Glutamatergic neuron (in vitro differentiated cells): Measurements from ENCODE around the gene RMDN2. TPM values are rescaled to one million over a fixed set of nuclear protein-coding genes. Genes with fewer than 3 reads are reported as not detected.

Experiments
- DNase-seq: peaks from one replicate; pipeline ENCODE4 v3.0.0; 2022
- H3K27ac Mint-ChIP-seq: one replicate; pipeline ENCODE4 v1.8.0; 2020; ENCODE audit warnings: mild to moderate bottlenecking, mixed read lengths, inconsistent platforms; ENCODE audit not compliant: unreplicated experiment
- H3K27me3 Mint-ChIP-seq: one replicate; pipeline ENCODE4 v1.8.0; 2020; ENCODE audit warnings: mild to moderate bottlenecking, moderate library complexity, mixed read lengths, inconsistent platforms; ENCODE audit not compliant: unreplicated experiment
- H3K36me3 Mint-ChIP-seq: one replicate; pipeline ENCODE4 v1.8.0; 2020; ENCODE audit warnings: mild to moderate bottlenecking, mixed read lengths, inconsistent platforms; ENCODE audit not compliant: unreplicated experiment
- H3K4me1 Mint-ChIP-seq: one replicate; pipeline ENCODE4 v1.8.0; 2020; ENCODE audit warnings: mild to moderate bottlenecking, low read depth, mixed read lengths, inconsistent platforms; ENCODE audit not compliant: unreplicated experiment
- H3K4me3 Mint-ChIP-seq: one replicate; pipeline ENCODE4 v1.8.0; 2020; ENCODE audit warnings: mild to moderate bottlenecking, mixed read lengths, inconsistent platforms; ENCODE audit not compliant: unreplicated experiment
- H3K9me3 Mint-ChIP-seq: one replicate; pipeline ENCODE4 v1.8.0; 2020; ENCODE audit warnings: mild to moderate bottlenecking, moderate library complexity, mixed read lengths, inconsistent platforms; ENCODE audit not compliant: unreplicated experiment
- total RNA-seq: library from RNA; stranded (reverse); fragmentation: NEBNext Ultra II Directional; extraction: Animal tissue kit (Norgen Biotek cat#: 25700); gene quantifications from one replicate; pipeline ENCODE4 v1.2.1, GENCODE V29; 2021; ENCODE audit not compliant: unreplicated experiment
- TF ChIP-seq, protein P1 (sequence below): fragments of 200-600 bp; sonication (generic); IDR thresholded peaks from one replicate; pipeline ENCODE4 v1.5.0; 2021; ENCODE audit not compliant: partially characterized antibody, unreplicated experiment

Gene RMDN2
- total RNA-seq, 1 donor from 2014 or later = 5.5 TPM

DNA sequence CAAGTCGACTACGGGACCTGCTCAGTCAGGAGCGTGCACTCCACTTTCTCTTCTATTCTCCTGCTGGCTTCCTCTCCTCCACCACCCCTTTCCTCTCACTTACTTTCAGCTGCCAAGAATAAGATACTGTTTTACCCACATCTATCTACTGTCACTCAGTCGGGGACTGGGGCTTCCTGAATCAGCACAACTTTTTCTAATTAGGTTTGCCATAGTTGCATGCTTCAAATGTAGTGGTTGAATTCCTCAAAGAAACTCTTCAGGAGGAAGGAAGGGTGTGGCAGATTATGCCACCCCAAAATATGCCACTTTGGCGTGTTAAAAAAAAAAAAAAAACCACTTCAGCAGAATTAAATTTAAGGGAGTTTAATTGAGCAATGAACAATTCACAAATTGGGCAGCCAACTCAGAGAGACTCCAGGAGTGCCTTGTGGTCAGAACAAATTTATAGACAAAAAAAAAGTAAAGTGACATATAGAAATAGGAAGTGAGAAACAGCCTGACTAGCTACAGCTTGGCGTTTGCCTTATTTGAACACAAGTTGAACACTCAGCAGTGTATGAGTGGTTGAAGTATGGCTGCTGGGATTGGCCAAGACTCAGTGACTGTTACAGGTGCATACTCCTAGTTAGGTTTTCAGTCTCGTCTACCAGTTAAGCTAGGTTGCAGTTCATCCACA lies 32.5 kb upstream of the RMDN2 start:
- Mint-ChIP-seq H3K4me1 (peaks cover 2% of the 10 kb centered on the region), H3K27me3 (no peaks in the 10 kb centered on the region), H3K36me3 (no peaks in the 10 kb centered on the region), H3K9me3 (no peaks in the 10 kb centered on the region), H3K27ac (no peak overlapping the region), H3K4me3 (no peak overlapping the region)
- TF ChIP-seq, protein P1, sequence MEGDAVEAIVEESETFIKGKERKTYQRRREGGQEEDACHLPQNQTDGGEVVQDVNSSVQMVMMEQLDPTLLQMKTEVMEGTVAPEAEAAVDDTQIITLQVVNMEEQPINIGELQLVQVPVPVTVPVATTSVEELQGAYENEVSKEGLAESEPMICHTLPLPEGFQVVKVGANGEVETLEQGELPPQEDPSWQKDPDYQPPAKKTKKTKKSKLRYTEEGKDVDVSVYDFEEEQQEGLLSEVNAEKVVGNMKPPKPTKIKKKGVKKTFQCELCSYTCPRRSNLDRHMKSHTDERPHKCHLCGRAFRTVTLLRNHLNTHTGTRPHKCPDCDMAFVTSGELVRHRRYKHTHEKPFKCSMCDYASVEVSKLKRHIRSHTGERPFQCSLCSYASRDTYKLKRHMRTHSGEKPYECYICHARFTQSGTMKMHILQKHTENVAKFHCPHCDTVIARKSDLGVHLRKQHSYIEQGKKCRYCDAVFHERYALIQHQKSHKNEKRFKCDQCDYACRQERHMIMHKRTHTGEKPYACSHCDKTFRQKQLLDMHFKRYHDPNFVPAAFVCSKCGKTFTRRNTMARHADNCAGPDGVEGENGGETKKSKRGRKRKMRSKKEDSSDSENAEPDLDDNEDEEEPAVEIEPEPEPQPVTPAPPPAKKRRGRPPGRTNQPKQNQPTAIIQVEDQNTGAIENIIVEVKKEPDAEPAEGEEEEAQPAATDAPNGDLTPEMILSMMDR = no peak
- DNase-seq = no peak

DNA sequence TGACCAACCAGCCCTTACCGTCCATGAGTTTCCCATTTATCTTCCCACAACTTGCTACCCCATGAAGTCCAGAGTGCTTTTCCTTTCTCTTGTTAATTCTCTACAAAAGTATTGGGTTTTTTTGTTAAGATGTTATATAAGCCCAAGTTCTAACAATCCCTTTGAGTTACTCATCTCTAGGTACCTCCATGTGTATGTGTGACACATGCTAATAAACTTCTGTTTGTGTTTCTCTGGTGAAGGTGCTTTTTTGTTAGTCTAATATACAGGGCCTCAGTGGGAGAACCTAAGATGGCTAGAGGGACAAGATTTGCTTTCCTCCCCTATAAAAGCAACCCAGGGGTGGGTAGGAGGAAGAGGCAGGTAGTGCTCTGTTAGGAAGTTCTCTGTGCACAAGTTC lies 31.8 kb upstream of the RMDN2 start:
- Mint-ChIP-seq H3K4me1 (peaks cover 2% of the 10 kb centered on the region), H3K36me3 (no peaks in the 10 kb centered on the region), H3K27me3 (no peaks in the 10 kb centered on the region), H3K9me3 (no peaks in the 10 kb centered on the region), H3K27ac (no peak overlapping the region), H3K4me3 (no peak overlapping the region)
- DNase-seq = no peak
- TF ChIP-seq, protein P1 = no peak

DNA sequence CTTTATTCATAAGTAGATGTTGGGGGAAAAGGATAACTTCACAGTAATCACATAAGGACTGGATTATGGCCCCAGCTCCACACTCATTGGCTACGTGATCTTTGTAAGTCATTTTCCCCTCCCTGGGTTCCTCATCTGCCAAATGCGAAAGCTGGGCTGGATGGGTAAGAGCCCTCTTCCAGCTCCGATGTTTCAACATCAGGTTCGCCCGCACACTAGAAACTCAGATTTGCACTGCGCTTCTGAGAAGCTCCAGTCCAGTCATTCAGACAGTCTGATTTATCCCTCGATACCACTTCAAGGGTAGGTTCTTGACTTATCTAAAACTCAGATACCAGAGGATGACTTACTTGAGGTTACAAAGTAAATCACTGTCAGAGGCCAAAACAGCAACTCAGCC lies 31.0 kb upstream of the RMDN2 start:
- H3K4me1 Mint-ChIP-seq = peaks cover 2% of the 10 kb centered on the region
- no peak overlapping the region for H3K4me3 Mint-ChIP-seq
- H3K27ac Mint-ChIP-seq = no peak overlapping the region
- H3K27me3 Mint-ChIP-seq = no peaks in the 10 kb centered on the region
- no peaks in the 10 kb centered on the region for H3K36me3 Mint-ChIP-seq
- TF ChIP-seq, protein P1 = no peak
- no peak for DNase-seq
- H3K9me3 Mint-ChIP-seq = no peaks in the 10 kb centered on the region

DNA sequence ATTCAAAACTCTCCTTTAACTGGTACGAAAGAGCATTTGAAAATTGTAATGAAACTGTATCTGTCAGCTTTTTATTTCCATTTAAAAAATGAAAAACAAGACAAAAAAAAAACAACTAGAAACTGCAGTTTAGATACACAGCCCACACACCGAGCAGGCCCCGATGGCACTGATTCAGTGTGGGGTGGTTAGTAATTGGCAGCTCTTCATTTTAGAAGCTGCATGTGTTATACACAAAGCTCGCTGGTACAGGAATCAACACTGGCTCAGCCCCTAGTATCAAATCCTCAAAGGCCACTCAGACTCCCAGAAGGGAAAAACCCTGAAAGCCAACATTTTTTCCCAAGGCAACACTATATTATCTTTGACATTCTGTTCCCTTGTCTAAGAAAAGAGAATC lies 30.5 kb upstream of the RMDN2 start:
- H3K4me3 Mint-ChIP-seq = no peak overlapping the region
- no peak overlapping the region for H3K27ac Mint-ChIP-seq
- TF ChIP-seq, protein P1 = no peak
- no peaks in the 10 kb centered on the region for H3K27me3 Mint-ChIP-seq
- peaks cover 2% of the 10 kb centered on the region for H3K4me1 Mint-ChIP-seq
- H3K36me3 Mint-ChIP-seq = no peaks in the 10 kb centered on the region
- H3K9me3 Mint-ChIP-seq = no peaks in the 10 kb centered on the region
- no peak for DNase-seq

DNA sequence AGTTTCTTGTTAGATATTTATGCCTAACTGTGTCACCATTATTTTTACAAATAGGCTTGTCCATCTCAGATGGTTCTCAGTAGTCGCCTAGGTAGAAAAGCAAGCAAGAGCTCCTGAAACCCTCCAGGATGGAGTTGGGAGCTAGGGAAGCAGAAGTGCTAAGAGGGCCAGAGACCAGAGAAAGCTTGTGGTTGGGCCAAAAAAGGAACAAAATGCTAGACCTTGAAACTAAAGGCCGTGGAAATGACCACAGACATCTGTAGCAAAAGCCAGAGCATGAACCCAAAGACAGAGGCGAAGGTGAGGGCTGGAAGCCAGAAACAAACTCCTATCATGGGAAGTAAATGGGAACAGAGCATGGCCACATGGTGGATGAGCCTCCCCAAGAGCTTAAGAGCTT lies 29.9 kb upstream of the RMDN2 start:
- Mint-ChIP-seq H3K36me3 (no peaks in the 10 kb centered on the region), H3K4me3 (no peak overlapping the region), H3K27me3 (no peaks in the 10 kb centered on the region), H3K9me3 (no peaks in the 10 kb centered on the region), H3K4me1 (peaks cover 2% of the 10 kb centered on the region), H3K27ac (no peak overlapping the region)
- TF ChIP-seq, protein P1 = no peak
- DNase-seq = no peak
